Activated naive CD8-positive, alpha-beta T cell treated with anti-CD3 and anti-CD28 coated beads, Interleukin-2, amount 50 U/mL, for 16 hours (primary cell): ENCODE data around the gene YIPF1.
A peak's percentile ranks its signal among the peaks of the same experiment; 100 is the strongest.
"Not testable (repeated sequence)": the region's sequence is repeated elsewhere in the genome, so short reads cannot be mapped to it uniquely, and the experiment has no call there.

Experiments used
- DNase-seq: peaks from one replicate; pipeline ENCODE4 v3.0.0-alpha.2; 2020; ENCODE audit warnings: low read depth, low spot score

The YIPF1 gene

GRCh38 chr1:53842347-53842746 lies 47.2 kb downstream of the YIPF1 start:
- DNase-seq: no peak

GRCh38 chr1:53838654-53838974 lies 51.0 kb downstream of the YIPF1 start:
- no peak for DNase-seq

- peak; percentile 71 for DNase-seq
Measured at GRCh38 chr1:53837924-53838653, 51.5 kb downstream of the YIPF1 start, which contains the start of gene NDC1. TSS of gene NDC1 (minus strand) at chr1:53838296. CDS start at chr1:53838261, 35 bp downstream.

GRCh38 chr1:53837646-53837923 lies 52.0 kb downstream of the YIPF1 start:
- no peak for DNase-seq

- DNase-seq: no peak
Measured at GRCh38 chr1:53835491-53835890, 54.1 kb downstream of the YIPF1 start.

- no peak for DNase-seq
Measured at GRCh38 chr1:53834776-53835175, 54.8 kb downstream of the YIPF1 start.

- no peak for DNase-seq
Measured at GRCh38 chr1:53833393-53833792, 56.2 kb downstream of the YIPF1 start.

- DNase-seq: no peak
Measured at GRCh38 chr1:53826367-53826766, 63.2 kb downstream of the YIPF1 start.

GRCh38 chr1:53825306-53825705 lies 64.3 kb downstream of the YIPF1 start:
- no peak for DNase-seq

GRCh38 chr1:53822931-53823330 lies 66.7 kb downstream of the YIPF1 start:
- no peak for DNase-seq

GRCh38 chr1:53821380-53821779 lies 68.2 kb downstream of the YIPF1 start:
- DNase-seq: no peak

- no peak for DNase-seq
Measured at GRCh38 chr1:53819387-53819786, 70.2 kb downstream of the YIPF1 start.

GRCh38 chr1:53816584-53816983 lies 73.0 kb downstream of the YIPF1 start:
- not testable (repeated sequence) for DNase-seq

GRCh38 chr1:53815484-53815883 lies 74.1 kb downstream of the YIPF1 start:
- not testable (repeated sequence) for DNase-seq

GRCh38 chr1:53811414-53811851 lies 78.2 kb downstream of the YIPF1 start:
- no peak for DNase-seq

GRCh38 chr1:53810497-53810896 lies 79.1 kb downstream of the YIPF1 start:
- DNase-seq: no peak

- no peak for DNase-seq
Measured at GRCh38 chr1:53810007-53810406, 79.6 kb downstream of the YIPF1 start.

GRCh38 chr1:53807916-53808315 lies 81.7 kb downstream of the YIPF1 start:
- no peak for DNase-seq

- DNase-seq: no peak
Measured at GRCh38 chr1:53804791-53805505, 84.6 kb downstream of the YIPF1 start.

- DNase-seq: no peak
Measured at GRCh38 chr1:53804181-53804580, 85.4 kb downstream of the YIPF1 start.
